Activated CD4-positive, alpha-beta T cell treated with anti-CD3 and anti-CD28 coated beads, Interleukin-2, amount 10 ng/mL, durations not matched to agents 7 days and 5 days (primary cell): Measurements from ENCODE around the gene CD151. TPM values are rescaled to one million over a fixed set of nuclear protein-coding genes. Genes with fewer than 3 reads are reported as not detected.

Experiments used
- CTCF ChIA-PET: fragments of 350-600 bp; sonication (Branson Sonifier 250); formaldehyde crosslinking; loops from one replicate; lab custom pipeline; 2021; ENCODE audit warnings: antibody characterized with exemption; lab: Charles Lee
- POLR2A ChIA-PET: fragments of 350-600 bp; sonication (Branson Sonifier 250); formaldehyde crosslinking; loops from one replicate; lab custom pipeline; 2021; ENCODE audit warnings: antibody characterized with exemption; lab: Charles Lee
- DNase-seq: peaks from one replicate; pipeline ENCODE4 v3.0.0-alpha.2; 2020
- H3K27ac Mint-ChIP-seq: one replicate; pipeline ENCODE4 v1.8.0; 2021; ENCODE audit warnings: mild to moderate bottlenecking, moderate library complexity, mixed read lengths
- H3K27me3 Mint-ChIP-seq: one replicate; pipeline ENCODE4 v1.8.0; 2021; ENCODE audit warnings: mixed read lengths
- H3K36me3 Mint-ChIP-seq: one replicate; pipeline ENCODE4 v1.8.0; 2021; ENCODE audit warnings: low read depth, mixed read lengths
- H3K4me1 Mint-ChIP-seq: one replicate; pipeline ENCODE4 v1.8.0; 2021; ENCODE audit warnings: mixed read lengths
- H3K4me3 Mint-ChIP-seq: one replicate; pipeline ENCODE4 v1.8.0; 2021; ENCODE audit warnings: mild to moderate bottlenecking, moderate library complexity, mixed read lengths
- H3K9me3 Mint-ChIP-seq: one replicate; pipeline ENCODE4 v1.8.0; 2021; ENCODE audit warnings: mixed read lengths
- total RNA-seq, 2 experiments: library from RNA; stranded (reverse); gene quantifications; one replicate each; pipeline ENCODE4 v1.2.3, GENCODE V29; 2021

The CD151 gene
- total RNA-seq, 2 experiments from 2014 or later, result 35.4 to 37.6 TPM

- no peaks in the 10 kb centered on the region for H3K27me3 Mint-ChIP-seq
- H3K36me3 Mint-ChIP-seq, result peaks cover 26% of the 10 kb centered on the region
- H3K9me3 Mint-ChIP-seq, result no peaks in the 10 kb centered on the region
- CTCF ChIA-PET, result interaction anchor here (1.0 kb wide), 1 partner anchor 22 kb away, joined by 3 read pairs; no protein-coding TSS in a partner anchor
- no peak overlapping the region for H3K4me3 Mint-ChIP-seq
- peaks cover 40% of the 10 kb centered on the region for H3K4me1 Mint-ChIP-seq
- DNase-seq, result no peak
- no peak overlapping the region for H3K27ac Mint-ChIP-seq
- POLR2A ChIA-PET, result no interaction called here
These were observed 20.4 kb upstream of the CD151 start for GRCh38 chr11:812390-812789.

GRCh38 chr11:813072-813455, 19.7 kb upstream of the CD151 start:
- no peak overlapping the region for H3K4me3 Mint-ChIP-seq
- H3K27me3 Mint-ChIP-seq, result no peaks in the 10 kb centered on the region
- peaks cover 35% of the 10 kb centered on the region for H3K4me1 Mint-ChIP-seq
- ChIA-PET POLR2A (no interaction called here), CTCF (no interaction called here)
- no peaks in the 10 kb centered on the region for H3K9me3 Mint-ChIP-seq
- no peak overlapping the region for H3K27ac Mint-ChIP-seq
- no peak for DNase-seq
- H3K36me3 Mint-ChIP-seq, result peaks cover 23% of the 10 kb centered on the region

GRCh38 chr11:813456-814096, 19.2 kb upstream of the CD151 start:
- DNase-seq, result no peak
- no peak overlapping the region for H3K4me3 Mint-ChIP-seq
- no peaks in the 10 kb centered on the region for H3K27me3 Mint-ChIP-seq
- H3K27ac Mint-ChIP-seq, result no peak overlapping the region
- peaks cover 23% of the 10 kb centered on the region for H3K36me3 Mint-ChIP-seq
- peaks cover 31% of the 10 kb centered on the region for H3K4me1 Mint-ChIP-seq
- ChIA-PET POLR2A (no interaction called here), CTCF (interaction anchor here (1.2 kb wide), 1 partner anchor 15 kb away, joined by 3 read pairs; no protein-coding TSS in a partner anchor)
- H3K9me3 Mint-ChIP-seq, result no peaks in the 10 kb centered on the region

GRCh38 chr11:815675-816432, 16.9 kb upstream of the CD151 start:
- DNase-seq, result no peak
- CTCF ChIA-PET, result no interaction called here
- Mint-ChIP-seq H3K4me3 (no peak overlapping the region), H3K27ac (no peak overlapping the region), H3K4me1 (peaks cover 33% of the 10 kb centered on the region), H3K36me3 (peaks cover 19% of the 10 kb centered on the region), H3K27me3 (no peaks in the 10 kb centered on the region), H3K9me3 (no peaks in the 10 kb centered on the region)
- POLR2A ChIA-PET, result no interaction called here

GRCh38 chr11:816433-816779, 16.3 kb upstream of the CD151 start:
- Mint-ChIP-seq H3K27ac (no peak overlapping the region), H3K4me3 (no peak overlapping the region), H3K4me1 (peaks cover 31% of the 10 kb centered on the region)

GRCh38 chr11:818396-819128, 14.2 kb upstream of the CD151 start, which contains the start of gene PNPLA2:
PNPLA2 (plus strand) TSS chr11:818914; CDS start chr11:819719, 805 bp downstream.
- Mint-ChIP-seq H3K27ac (peak within 1 kb of the TSS; percentile 92), H3K27me3 (no peaks in the 10 kb centered on the region), H3K4me3 (peak within 1 kb of the TSS; percentile 84), H3K4me1 (peaks cover 23% of the 10 kb centered on the region), H3K36me3 (peaks cover 3% of the 10 kb centered on the region), H3K9me3 (no peaks in the 10 kb centered on the region)
- ChIA-PET CTCF (interaction anchor here (0.7 to 2.1 kb wide), 11 partner anchors 10 to 412 kb away, joined by 3 to 12 read pairs (median 5); partner anchors contain the start of genes CEND1, PIDD1 and RPLP2), POLR2A (interaction anchor here (1.1 kb wide), 1 partner anchor 9 kb away, joined by 3 read pairs; the partner anchor contains the start of gene RPLP2)
- DNase-seq, result no peak

More at GRCh38 chr11:816433-816779, 16.3 kb upstream of the CD151 start:
- CTCF ChIA-PET, result no interaction called here
- Mint-ChIP-seq H3K27me3 (no peaks in the 10 kb centered on the region), H3K9me3 (no peaks in the 10 kb centered on the region), H3K36me3 (peaks cover 13% of the 10 kb centered on the region)
- no peak for DNase-seq
- POLR2A ChIA-PET, result no interaction called here

- peaks cover 3% of the 10 kb centered on the region for H3K36me3 Mint-ChIP-seq
- H3K4me1 Mint-ChIP-seq, result peaks cover 21% of the 10 kb centered on the region
- no peaks in the 10 kb centered on the region for H3K27me3 Mint-ChIP-seq
- DNase-seq, result peak; percentile 90
- ChIA-PET CTCF (interaction anchor here (1.2 to 2.1 kb wide), 7 partner anchors 10 to 29 kb away, joined by 3 to 12 read pairs (median 5); partner anchors contain the start of genes CEND1 and RPLP2), POLR2A (interaction anchor here (1.1 kb wide), 1 partner anchor 10 kb away, joined by 3 read pairs; the partner anchor contains the start of gene RPLP2)
- no peaks in the 10 kb centered on the region for H3K9me3 Mint-ChIP-seq
- peak overlapping the region; percentile 84 for H3K4me3 Mint-ChIP-seq
- peak overlapping the region; percentile 92 for H3K27ac Mint-ChIP-seq
These were observed 13.4 kb upstream of the CD151 start for GRCh38 chr11:819129-819931.

- POLR2A ChIA-PET, result interaction anchor here (1.1 kb wide), 1 partner anchor 11 kb away, joined by 3 read pairs; the partner anchor contains the start of gene RPLP2
- peak; percentile 97 for DNase-seq
- Mint-ChIP-seq H3K36me3 (peaks cover 7% of the 10 kb centered on the region), H3K4me1 (peaks cover 21% of the 10 kb centered on the region), H3K27ac (peak overlapping the region; percentile 92), H3K27me3 (no peaks in the 10 kb centered on the region), H3K9me3 (no peaks in the 10 kb centered on the region), H3K4me3 (peak overlapping the region; percentile 84)
- CTCF ChIA-PET, result interaction anchor here (1.0 to 2.1 kb wide), 7 partner anchors 10 to 30 kb away, joined by 3 to 12 read pairs (median 5); partner anchors contain the start of genes CEND1, POLR2L, RPLP2 and TSPAN4
These were observed 12.7 kb upstream of the CD151 start for GRCh38 chr11:819943-820649.

GRCh38 chr11:820655-821511, 11.9 kb upstream of the CD151 start:
- ChIA-PET CTCF (interaction anchor here (1.0 to 2.1 kb wide), 2 partner anchors 10 to 21 kb away, joined by 4 to 6 read pairs; partner anchors contain the start of genes POLR2L and TSPAN4), POLR2A (no interaction called here)
- peaks cover 10% of the 10 kb centered on the region for H3K36me3 Mint-ChIP-seq
- no peaks in the 10 kb centered on the region for H3K27me3 Mint-ChIP-seq
- no peaks in the 10 kb centered on the region for H3K9me3 Mint-ChIP-seq
- H3K27ac Mint-ChIP-seq, result peak overlapping the region; percentile 19
- DNase-seq, result no peak
- H3K4me3 Mint-ChIP-seq, result peak overlapping the region; percentile 84
- H3K4me1 Mint-ChIP-seq, result peaks cover 21% of the 10 kb centered on the region

- H3K9me3 Mint-ChIP-seq, result no peaks in the 10 kb centered on the region
- H3K27me3 Mint-ChIP-seq, result no peaks in the 10 kb centered on the region
- H3K36me3 Mint-ChIP-seq, result peaks cover 10% of the 10 kb centered on the region
- peak overlapping the region; percentile 84 for H3K4me3 Mint-ChIP-seq
- CTCF ChIA-PET, result no interaction called here
- H3K4me1 Mint-ChIP-seq, result peaks cover 26% of the 10 kb centered on the region
- no peak for DNase-seq
- H3K27ac Mint-ChIP-seq, result no peak overlapping the region
- POLR2A ChIA-PET, result no interaction called here
These were observed 11.0 kb upstream of the CD151 start for GRCh38 chr11:821512-822371.
